ENCODE measurements around the gene DPYD.

- TF ChIP-seq CTCF (IDR thresholded peaks at IDR 0.05) (no peak), EP300 (IDR thresholded peaks at IDR 0.05) (no peak), POLR2A (IDR thresholded peaks at IDR 0.05) (no peak)
Measured at GRCh38 chr1:97298966-97299365, 621.9 kb downstream of the DPYD start.

Data from tibial nerve (tissue), 4 donors.